RWPE2 (cell line): ENCODE results near the gene PAFAH1B2.

ENCODE experiments used
- ATAC-seq: fragments of 200-7000 bp; cut with Tn5 transposase; 3 replicates; pipeline ENCODE4 v1.9.1; 2021; ENCODE audit warnings: low read depth
- DNase-seq: peaks from one replicate; pipeline ENCODE4 v3.0.0-alpha.2; 2020; ENCODE audit warnings: low spot score
- H3K27ac ChIP-seq: fragments of 450-650 bp; 2 replicates; pipeline ENCODE4 v1.5.1; 2017; ENCODE audit warnings: mild to moderate bottlenecking; ENCODE audit not compliant: poor library complexity, severe bottlenecking
- H3K27me3 ChIP-seq: fragments of 250-450 bp; sonication (Bioruptor Pico); 2 replicates; pipeline ENCODE4 v1.5.1; 2021; ENCODE audit warnings: mild to moderate bottlenecking, moderate library complexity; ENCODE audit not compliant: insufficient read depth, poor library complexity, severe bottlenecking
- H3K36me3 ChIP-seq: fragments of 250-450 bp; sonication (Bioruptor Pico); 2 replicates; pipeline ENCODE4 v1.5.1; 2020; ENCODE audit warnings: low read depth, mild to moderate bottlenecking, moderate library complexity
- H3K4me1 ChIP-seq: fragments of 250-450 bp; sonication (Bioruptor Pico); 2 replicates; pipeline ENCODE4 v1.5.1; 2021; ENCODE audit warnings: mild to moderate bottlenecking, moderate library complexity; ENCODE audit not compliant: insufficient read depth, poor library complexity, severe bottlenecking
- H3K4me3 ChIP-seq: fragments of 250-450 bp; sonication (Bioruptor Pico); 2 replicates; pipeline ENCODE4 v1.5.1; 2021; ENCODE audit warnings: mild to moderate bottlenecking, moderate library complexity; ENCODE audit not compliant: severe bottlenecking
- H3K9me3 ChIP-seq: fragments of 250-450 bp; sonication (Bioruptor Pico); 2 replicates; pipeline ENCODE4 v1.5.1; 2021; ENCODE audit warnings: mild to moderate bottlenecking, moderate library complexity; ENCODE audit not compliant: severe bottlenecking
- TF ChIP-seq, protein P1 (sequence below): fragments of 450-650 bp; IDR thresholded peaks from one replicate; pipeline ENCODE4 v1.5.1; 2017; ENCODE audit warnings: mild to moderate bottlenecking, moderate library complexity; ENCODE audit not compliant: poor library complexity, severe bottlenecking

The PAFAH1B2 gene

DNA sequence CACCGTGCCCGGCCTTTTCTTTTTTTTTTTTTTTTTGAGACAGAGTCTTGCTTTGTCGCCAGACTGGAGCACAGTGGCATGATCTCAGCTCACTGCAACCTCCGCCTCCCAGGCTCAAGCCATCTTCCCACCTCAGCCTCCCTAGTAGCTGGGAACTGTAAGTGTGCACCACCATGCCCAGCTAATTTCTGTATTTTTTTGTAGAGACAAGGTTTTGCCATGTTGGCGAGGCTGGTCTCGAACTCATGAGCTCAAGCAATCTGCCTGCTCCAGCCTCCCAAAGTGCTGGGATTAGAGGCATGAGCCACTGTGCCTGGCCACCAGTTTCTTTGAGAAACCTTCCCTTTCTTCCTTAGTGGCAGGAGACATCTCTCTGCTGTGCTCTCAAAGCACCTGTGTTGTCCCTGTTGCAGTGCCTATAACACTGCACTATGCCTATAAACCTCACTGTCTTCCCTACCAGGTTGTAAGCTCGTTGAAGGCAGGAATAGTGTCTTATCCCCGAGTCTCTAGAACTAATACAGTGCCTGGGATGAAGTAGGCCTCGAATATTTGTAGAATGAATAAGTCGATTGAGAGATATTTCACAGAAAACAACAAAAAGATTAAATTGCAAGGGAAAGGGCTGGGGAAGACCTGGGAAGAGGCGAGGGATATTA, 68.7 kb downstream of the PAFAH1B2 start:
- Histone ChIP-seq H3K36me3 (peaks cover 22% of the 10 kb centered on the region), H3K4me3 (no peak overlapping the region), H3K27me3 (no peaks in the 10 kb centered on the region), H3K4me1 (no peaks in the 10 kb centered on the region), H3K27ac (no peak overlapping the region), H3K9me3 (no peaks in the 10 kb centered on the region)
- ATAC-seq (no peak), DNase-seq (no peak)
- TF ChIP-seq, protein P1, sequence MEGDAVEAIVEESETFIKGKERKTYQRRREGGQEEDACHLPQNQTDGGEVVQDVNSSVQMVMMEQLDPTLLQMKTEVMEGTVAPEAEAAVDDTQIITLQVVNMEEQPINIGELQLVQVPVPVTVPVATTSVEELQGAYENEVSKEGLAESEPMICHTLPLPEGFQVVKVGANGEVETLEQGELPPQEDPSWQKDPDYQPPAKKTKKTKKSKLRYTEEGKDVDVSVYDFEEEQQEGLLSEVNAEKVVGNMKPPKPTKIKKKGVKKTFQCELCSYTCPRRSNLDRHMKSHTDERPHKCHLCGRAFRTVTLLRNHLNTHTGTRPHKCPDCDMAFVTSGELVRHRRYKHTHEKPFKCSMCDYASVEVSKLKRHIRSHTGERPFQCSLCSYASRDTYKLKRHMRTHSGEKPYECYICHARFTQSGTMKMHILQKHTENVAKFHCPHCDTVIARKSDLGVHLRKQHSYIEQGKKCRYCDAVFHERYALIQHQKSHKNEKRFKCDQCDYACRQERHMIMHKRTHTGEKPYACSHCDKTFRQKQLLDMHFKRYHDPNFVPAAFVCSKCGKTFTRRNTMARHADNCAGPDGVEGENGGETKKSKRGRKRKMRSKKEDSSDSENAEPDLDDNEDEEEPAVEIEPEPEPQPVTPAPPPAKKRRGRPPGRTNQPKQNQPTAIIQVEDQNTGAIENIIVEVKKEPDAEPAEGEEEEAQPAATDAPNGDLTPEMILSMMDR, result no peak

DNA sequence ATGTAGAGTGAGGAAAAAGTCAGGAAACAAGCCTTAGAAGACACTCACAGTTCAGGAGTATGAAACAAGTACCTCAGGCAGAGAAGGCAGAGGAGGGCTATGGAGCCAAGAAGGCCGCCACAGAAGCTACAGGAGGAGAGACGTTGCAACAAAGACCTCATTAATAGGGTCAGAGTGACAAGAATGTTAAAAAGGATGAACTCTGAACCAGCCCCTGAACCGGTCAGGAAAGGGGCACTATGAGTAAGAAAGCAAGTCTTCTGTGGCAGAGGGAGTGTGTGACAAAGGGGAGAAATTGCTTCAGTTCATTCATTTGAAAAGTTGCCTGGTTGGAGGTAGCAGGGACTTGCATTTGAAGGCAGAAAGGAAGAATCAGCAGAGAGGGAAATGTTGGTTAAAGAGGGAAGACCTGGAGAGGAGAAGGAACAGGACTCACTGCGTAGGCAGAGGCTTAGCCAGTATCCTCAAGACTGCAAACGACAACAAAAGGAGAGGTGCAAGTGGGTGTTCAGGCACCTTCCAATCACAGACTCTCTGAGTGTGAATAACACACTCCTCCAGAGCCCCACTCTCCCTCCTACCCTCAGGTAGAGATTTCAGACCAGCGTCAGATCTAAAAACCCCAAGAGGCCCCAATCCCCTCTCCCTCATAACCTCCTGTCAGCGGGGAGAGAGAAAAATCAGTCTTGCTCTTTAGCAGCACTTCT, 70.5 kb downstream of the PAFAH1B2 start:
- DNase-seq (no peak), ATAC-seq (no peak)
- Histone ChIP-seq H3K9me3 (no peaks in the 10 kb centered on the region), H3K27ac (no peak overlapping the region), H3K4me3 (no peak overlapping the region), H3K36me3 (peaks cover 37% of the 10 kb centered on the region), H3K27me3 (no peaks in the 10 kb centered on the region), H3K4me1 (no peaks in the 10 kb centered on the region)
- TF ChIP-seq, protein P1, result no peak

DNA sequence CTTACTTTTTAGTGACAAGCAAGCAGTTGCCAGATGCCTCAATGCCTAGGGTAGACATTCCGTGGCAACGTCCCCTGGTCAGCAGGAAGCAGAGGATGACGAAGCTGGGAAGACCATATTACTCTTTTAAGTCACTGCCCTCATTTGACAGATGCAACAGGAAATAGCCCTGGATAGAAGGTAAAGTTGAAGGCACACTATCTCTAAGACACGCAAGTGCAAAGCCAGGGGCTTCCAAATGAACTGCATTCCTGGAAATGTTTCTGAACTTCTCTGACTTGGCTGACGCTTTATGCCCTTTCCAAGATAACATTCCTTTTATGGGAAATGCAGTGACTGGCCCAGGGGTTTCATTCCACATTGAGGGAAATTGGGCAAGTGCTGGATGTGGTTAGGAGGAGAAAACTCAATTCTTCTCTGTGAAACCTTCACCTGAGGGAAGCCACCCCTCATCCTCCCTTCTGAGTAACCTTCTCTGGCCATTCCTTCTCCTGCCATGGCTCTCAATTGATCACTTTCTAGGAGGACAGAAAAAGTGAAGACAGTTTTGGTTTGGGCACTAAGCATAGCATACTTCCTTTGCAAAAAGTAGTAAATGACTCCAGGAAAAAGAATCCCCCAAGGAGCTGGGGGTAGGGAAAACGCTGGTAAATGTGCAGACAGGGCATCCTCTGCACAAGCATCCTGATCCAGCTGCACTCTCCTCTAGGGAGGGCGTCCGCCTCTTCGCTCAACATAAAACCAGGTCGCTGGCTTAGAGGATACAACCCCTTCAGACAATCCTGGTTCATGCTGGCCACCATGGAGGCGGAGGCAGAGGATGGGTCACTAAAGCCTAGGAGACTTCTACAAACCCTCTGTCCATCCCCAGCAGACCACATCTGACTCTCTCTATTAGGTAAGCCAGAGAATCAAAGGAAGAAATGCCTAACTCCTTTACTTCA, 73.3 kb downstream of the PAFAH1B2 start:
- TF ChIP-seq, protein P1, result no peak
- no peaks in the 10 kb centered on the region for H3K9me3 ChIP-seq
- DNase-seq, result peak; percentile 24
- no peaks in the 10 kb centered on the region for H3K27me3 ChIP-seq
- H3K4me1 ChIP-seq, result no peaks in the 10 kb centered on the region
- H3K27ac ChIP-seq, result no peak overlapping the region
- peaks cover 42% of the 10 kb centered on the region for H3K36me3 ChIP-seq
- no peak for ATAC-seq
- H3K4me3 ChIP-seq, result no peak overlapping the region

DNA sequence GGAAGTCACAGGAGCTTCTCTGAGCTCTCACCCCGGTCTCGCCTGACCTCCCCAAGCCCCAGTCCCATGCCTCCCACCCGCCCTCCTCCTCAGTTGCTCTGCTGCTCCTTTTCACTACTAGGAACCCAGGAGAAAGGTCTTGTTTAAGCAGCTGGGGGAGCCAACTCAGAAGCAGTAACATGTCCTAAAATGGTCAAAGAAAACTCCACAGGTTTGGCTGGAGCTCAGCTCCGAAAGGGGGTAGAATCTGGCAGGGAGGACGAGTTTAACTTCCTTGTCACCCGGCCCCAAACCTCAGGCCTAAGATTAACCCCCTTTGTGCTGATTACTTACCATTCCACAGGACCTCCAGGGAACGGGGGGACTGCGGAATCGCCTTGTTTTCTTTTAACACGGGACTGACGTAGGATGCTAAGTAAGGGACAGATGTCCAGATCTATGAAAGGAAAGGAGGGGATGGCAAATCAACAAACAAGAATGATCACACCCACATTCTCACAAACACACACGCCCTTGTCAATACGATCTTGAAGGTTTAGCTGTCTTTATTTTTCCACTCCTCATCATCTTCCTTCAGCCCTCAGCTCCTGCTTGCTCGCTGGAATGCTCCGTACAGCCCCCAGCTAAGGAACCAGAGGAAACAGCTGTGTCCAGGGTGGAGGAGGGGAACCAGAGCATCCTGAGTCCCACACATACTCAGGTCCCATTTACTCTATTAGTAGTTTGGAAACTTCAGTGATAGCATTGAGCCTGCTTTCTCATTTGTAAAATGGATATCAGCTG, 74.2 kb downstream of the PAFAH1B2 start:
- H3K36me3 ChIP-seq, result peaks cover 51% of the 10 kb centered on the region
- no peak overlapping the region for H3K4me3 ChIP-seq
- H3K9me3 ChIP-seq, result no peaks in the 10 kb centered on the region
- peak; percentile 19 for DNase-seq
- no peak for ATAC-seq
- H3K27me3 ChIP-seq, result no peaks in the 10 kb centered on the region
- H3K4me1 ChIP-seq, result no peaks in the 10 kb centered on the region
- H3K27ac ChIP-seq, result no peak overlapping the region
- TF ChIP-seq, protein P1, result no peak
